GM13976 (cell line): ENCODE results near the gene ERP27.

Experiments used
- DNase-seq: peaks from one replicate; pipeline ENCODE4 v3.0.0; 2012; ENCODE audit warnings: low spot score
- in situ Hi-C: fragments of 300-500 bp; cut with MboI; formaldehyde crosslinking; loops from one replicate; pipeline ENCODE4 v1.12.0; 2022; ENCODE audit warnings: low sequenced_read_pairs, mixed read lengths, inconsistent platforms; ENCODE audit not compliant: unreplicated experiment
- TF ChIP-seq, protein P1 (sequence below): IDR thresholded peaks from 2 replicates; pipeline ENCODE4 v1.5.1; 2012; ENCODE audit warnings: borderline replicate concordance, mild to moderate bottlenecking; ENCODE audit not compliant: insufficient read depth; ENCODE audit errors: extremely low read depth, missing control alignments, control extremely low read depth

ERP27 gene

DNA sequence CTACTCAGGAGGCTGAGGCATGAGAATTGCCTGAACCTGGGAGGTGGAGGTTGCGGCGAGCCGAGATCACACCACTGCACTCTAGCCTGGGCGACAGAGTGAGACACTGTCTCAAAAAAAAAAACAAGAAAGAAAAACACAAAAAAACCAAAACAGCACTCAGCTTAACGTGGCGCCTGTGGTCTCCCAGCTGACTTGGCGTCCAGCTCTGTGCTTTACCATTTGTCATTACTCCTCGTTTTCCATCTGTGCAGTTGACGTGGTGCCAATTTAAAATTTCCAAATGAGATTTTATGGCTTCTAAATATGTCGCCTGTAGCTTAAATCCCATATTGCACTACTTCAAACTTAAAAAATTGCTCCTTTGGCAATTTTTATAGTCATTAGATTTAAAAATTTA is 54.7 kb downstream of the ERP27 start:
- in situ Hi-C loops, result no loop called here
- TF ChIP-seq, protein P1, sequence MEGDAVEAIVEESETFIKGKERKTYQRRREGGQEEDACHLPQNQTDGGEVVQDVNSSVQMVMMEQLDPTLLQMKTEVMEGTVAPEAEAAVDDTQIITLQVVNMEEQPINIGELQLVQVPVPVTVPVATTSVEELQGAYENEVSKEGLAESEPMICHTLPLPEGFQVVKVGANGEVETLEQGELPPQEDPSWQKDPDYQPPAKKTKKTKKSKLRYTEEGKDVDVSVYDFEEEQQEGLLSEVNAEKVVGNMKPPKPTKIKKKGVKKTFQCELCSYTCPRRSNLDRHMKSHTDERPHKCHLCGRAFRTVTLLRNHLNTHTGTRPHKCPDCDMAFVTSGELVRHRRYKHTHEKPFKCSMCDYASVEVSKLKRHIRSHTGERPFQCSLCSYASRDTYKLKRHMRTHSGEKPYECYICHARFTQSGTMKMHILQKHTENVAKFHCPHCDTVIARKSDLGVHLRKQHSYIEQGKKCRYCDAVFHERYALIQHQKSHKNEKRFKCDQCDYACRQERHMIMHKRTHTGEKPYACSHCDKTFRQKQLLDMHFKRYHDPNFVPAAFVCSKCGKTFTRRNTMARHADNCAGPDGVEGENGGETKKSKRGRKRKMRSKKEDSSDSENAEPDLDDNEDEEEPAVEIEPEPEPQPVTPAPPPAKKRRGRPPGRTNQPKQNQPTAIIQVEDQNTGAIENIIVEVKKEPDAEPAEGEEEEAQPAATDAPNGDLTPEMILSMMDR, result no peak
- no peak for DNase-seq

DNA sequence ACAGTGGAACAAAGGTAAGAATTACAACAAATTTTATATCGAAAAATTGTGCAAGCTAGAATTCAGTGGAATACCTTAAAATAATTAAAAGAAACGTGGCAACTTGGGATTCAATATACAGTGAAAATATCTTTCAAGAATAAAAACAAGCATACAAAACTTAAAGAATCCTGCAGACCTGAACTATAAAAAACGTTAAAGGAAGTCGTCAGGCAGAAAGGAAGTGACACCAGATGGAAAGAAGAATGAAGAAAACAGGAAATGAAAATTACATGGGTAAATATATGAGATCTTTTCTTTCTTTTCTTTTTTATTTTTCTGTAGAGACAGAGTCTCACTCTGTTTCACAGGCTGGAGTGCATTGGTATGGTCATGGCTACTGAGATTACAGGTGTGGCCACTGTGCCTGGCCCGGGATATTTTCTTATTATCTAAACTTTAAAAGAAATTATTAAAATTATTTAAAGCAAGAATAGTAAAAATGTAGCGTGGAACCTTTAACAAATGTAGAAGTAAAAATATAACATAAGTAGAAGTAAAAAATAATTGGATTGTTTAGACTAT is 57.4 kb downstream of the ERP27 start:
- TF ChIP-seq, protein P1, result no peak
- DNase-seq, result no peak
- in situ Hi-C loops, result no loop called here

DNA sequence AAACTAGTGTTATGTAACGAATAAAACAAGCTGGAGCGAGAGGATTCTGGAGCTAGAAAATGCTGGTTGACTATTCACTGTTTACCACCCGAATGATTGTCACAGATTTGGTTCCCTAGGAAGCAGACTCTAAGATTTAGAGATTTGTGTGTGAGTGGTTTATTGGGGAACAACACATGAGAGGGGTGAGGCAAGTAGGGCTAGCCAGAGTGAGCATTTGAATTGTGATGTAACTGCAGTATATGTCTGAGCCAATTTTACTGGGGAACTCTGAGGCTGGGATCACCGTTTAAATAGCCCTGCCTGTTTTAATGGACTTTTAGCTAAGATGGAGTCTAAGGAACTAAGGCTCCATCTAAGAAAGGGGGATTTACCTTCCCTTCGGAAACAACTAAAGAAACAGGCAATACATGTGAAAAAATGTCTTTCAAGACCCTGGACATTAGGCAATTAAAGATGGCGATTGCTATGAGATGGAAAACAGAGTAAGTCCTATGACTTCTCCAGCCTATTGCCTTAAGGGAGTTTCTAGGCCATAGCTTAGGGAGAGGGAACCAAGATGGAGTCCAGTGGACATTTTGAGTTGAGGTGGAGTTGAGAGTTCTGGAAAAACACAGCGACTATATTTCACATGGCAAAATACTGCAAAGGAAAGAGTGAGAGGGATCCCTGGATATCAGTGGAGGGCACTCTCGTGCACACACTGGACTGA is 59.0 kb downstream of the ERP27 start:
- TF ChIP-seq, protein P1, result no peak
- in situ Hi-C loops, result no loop called here
- DNase-seq, result no peak

DNA sequence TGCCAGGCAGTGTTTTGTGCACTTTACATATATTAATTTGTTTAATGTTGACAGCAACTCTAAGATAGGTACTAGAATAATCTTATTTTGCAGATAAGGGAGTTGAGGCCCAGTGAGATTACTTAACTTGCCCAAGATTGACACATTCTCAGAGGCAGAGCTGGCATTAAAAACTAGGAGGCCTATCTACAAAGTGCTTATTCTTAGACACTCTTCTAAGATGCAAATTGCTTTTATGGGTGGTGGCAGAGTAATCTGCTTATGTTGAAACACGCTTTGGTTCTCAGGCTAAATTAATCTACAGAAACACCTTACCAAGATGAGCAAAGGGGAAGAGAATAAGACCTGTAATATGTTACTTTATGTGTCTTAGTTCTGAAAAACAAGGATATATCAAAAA is 59.8 kb downstream of the ERP27 start:
- TF ChIP-seq, protein P1, result no peak
- DNase-seq, result no peak
- in situ Hi-C loops, result no loop called here

DNA sequence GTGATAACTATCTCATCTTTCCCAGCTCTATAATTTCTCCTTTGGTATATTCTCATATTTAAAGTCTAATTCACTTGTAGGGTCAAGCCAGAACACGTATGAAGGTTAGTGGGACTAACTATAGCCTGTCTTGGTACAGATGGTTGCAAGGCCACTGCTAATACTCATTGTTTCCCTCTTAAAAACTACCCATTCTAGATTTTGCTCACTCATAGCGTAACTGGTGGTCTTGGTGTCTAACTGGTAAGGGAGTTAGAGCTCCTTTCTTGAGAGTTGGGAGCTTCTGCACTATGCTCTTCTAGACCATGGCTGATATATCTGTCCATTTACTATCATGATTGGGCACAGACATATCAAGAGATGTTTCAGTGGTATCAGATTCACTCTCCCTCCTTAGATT is 61.5 kb downstream of the ERP27 start:
- in situ Hi-C loops, result no loop called here
- DNase-seq, result no peak
- TF ChIP-seq, protein P1, result no peak

DNA sequence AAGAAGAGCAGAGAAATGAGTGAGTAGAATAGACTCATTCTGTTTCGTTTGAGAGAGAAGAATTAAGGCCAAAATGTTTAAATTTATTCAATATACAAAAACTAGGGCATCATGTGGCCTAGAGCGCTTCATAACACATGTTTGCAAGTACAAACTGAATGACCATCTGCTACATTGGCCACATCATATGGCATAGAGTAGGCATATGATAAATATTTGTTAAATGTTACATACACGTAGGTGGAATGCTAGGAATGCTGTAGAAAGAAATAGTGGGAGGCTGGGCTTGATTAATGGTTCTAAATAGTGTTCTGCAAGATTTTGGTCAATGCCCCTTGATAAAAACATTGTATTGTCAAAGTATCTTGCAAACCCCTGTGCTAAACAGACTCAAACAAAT is 63.5 kb downstream of the ERP27 start:
- in situ Hi-C loops, result no loop called here
- TF ChIP-seq, protein P1, result no peak
- no peak for DNase-seq
